Activated T-helper 2 cell treated with anti-CD3 and anti-CD28 coated beads, Interferon-gamma antibody, Interleukin-2, Interleukin-4, amounts not matched to agents 10 μg/mL and 5 μg/mL and 100 μg/mL, durations not matched to agents 14 hours and 24 hours and 36 hours (primary cell): ENCODE measurements around the gene ANXA7. TPM values are rescaled to one million over a fixed set of nuclear protein-coding genes. Genes with fewer than 3 reads are reported as not detected.
"Not testable (repeated sequence)": the region's sequence is repeated elsewhere in the genome, so short reads cannot be mapped to it uniquely, and the experiment has no call there.

ENCODE experiments used
- DNase-seq: peaks from one replicate; pipeline ENCODE4 v3.0.0; 2021; ENCODE audit warnings: low spot score
- H3K27ac Mint-ChIP-seq: one replicate; pipeline ENCODE4 v1.8.0; 2021; ENCODE audit warnings: mixed read lengths
- H3K27me3 Mint-ChIP-seq: one replicate; pipeline ENCODE4 v1.8.0; 2021; ENCODE audit warnings: low read depth, mixed read lengths
- H3K36me3 Mint-ChIP-seq: one replicate; pipeline ENCODE4 v1.8.0; 2021; ENCODE audit warnings: low read depth, mixed read lengths
- H3K4me1 Mint-ChIP-seq: one replicate; pipeline ENCODE4 v1.8.0; 2021; ENCODE audit warnings: low read depth, mixed read lengths
- H3K4me3 Mint-ChIP-seq: one replicate; pipeline ENCODE4 v1.8.0; 2021; ENCODE audit warnings: low read depth, mild to moderate bottlenecking, moderate library complexity, mixed read lengths
- H3K9me3 Mint-ChIP-seq: one replicate; pipeline ENCODE4 v1.8.0; 2021; ENCODE audit warnings: mixed read lengths
- intact Hi-C: fragments of 100-400 bp; cut with micrococcal nuclease; formaldehyde crosslinking; loops from one replicate; pipeline ENCODE4 v1.15.1; 2023
- total RNA-seq: library from RNA; stranded (reverse); gene quantifications from 2 replicates; pipeline ENCODE4 v1.2.3, GENCODE V29; 2022

ANXA7 gene
- total RNA-seq, 1 donor from 2014 or later = 173 TPM

DNA sequence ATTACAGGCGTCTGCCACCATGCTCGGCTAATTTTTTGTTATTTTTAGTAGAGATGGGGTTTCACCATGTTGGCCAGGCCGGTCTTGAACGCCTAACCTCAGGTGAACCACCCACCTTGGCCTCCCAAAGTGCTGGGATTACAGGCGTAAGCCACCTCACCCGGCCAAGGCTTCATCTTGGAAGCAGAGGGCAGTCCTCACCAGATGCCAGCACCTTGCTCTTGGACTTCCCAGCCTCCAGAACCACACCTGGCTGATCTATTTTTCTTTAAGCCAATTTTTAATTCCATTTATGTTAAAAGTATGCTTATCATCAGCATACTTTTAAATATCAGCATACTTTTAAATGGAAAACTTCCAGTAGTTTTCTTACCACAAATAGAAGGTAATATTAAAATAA, 12.2 kb downstream of the ANXA7 start:
- no peak overlapping the region for H3K4me3 Mint-ChIP-seq
- peaks cover 2% of the 10 kb centered on the region for H3K4me1 Mint-ChIP-seq
- H3K27ac Mint-ChIP-seq = no peak overlapping the region
- intact Hi-C loops = no loop called here
- no peak for DNase-seq
- H3K36me3 Mint-ChIP-seq = peaks cover 39% of the 10 kb centered on the region
- H3K27me3 Mint-ChIP-seq = no peaks in the 10 kb centered on the region
- H3K9me3 Mint-ChIP-seq = no peaks in the 10 kb centered on the region

- Mint-ChIP-seq H3K27ac (no peak overlapping the region), H3K27me3 (no peaks in the 10 kb centered on the region), H3K4me3 (no peak overlapping the region), H3K36me3 (peaks cover 57% of the 10 kb centered on the region), H3K4me1 (no peaks in the 10 kb centered on the region), H3K9me3 (no peaks in the 10 kb centered on the region)
- intact Hi-C loops = no loop called here
- no peak for DNase-seq
Observed at GRCh38 chr10:73399063-73399462, 14.8 kb downstream of the ANXA7 start.

- no peaks in the 10 kb centered on the region for H3K9me3 Mint-ChIP-seq
- peaks cover 58% of the 10 kb centered on the region for H3K36me3 Mint-ChIP-seq
- no peak overlapping the region for H3K4me3 Mint-ChIP-seq
- intact Hi-C loops = no loop called here
- no peaks in the 10 kb centered on the region for H3K27me3 Mint-ChIP-seq
- H3K27ac Mint-ChIP-seq = no peak overlapping the region
- no peak for DNase-seq
- no peaks in the 10 kb centered on the region for H3K4me1 Mint-ChIP-seq
Observed at GRCh38 chr10:73398024-73398423, 15.8 kb downstream of the ANXA7 start.

DNA sequence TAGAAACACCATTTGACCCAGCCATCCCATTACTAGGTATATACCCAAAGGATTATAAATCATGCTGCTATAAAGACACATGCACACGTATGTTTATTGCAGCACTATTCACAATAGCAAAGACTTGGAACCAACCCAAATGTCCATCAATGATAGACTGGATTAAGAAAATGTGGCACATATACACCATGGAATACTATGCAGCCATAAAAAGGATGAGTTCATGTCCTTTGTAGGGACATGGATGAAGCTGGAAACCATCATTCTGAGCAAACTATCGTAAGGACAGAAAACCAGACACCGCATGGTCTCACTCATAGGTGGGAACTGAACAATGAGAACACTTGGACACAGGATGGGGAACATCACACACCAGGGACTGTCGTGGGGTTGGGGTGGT, 19.5 kb downstream of the ANXA7 start:
- H3K9me3 Mint-ChIP-seq, H3K27me3 Mint-ChIP-seq, H3K27ac Mint-ChIP-seq, H3K4me3 Mint-ChIP-seq, H3K4me1 Mint-ChIP-seq, DNase-seq, intact Hi-C loops: not testable (repeated sequence)
- H3K36me3 Mint-ChIP-seq = peaks cover 70% of the 10 kb centered on the region

DNA sequence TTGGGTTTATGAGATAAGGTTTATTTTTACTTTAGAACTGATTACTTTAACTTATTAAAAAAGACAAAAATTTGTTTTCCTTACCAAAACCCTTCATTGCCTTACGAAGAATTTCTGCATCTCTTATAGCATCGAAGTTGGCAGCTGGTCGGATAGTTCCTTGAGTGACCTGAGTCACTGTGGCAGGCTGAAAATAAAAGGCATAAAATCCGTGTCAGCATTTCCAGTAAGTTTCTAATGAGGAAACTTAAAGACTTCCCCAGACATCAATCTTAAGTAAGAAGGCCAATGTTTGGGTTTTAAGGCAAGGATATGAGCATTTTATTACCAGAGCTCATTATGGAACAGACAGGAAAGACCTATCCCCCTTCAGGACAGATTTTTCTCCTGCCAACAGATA, 25.6 kb downstream of the ANXA7 start:
- Mint-ChIP-seq H3K9me3 (no peaks in the 10 kb centered on the region), H3K36me3 (peaks cover 69% of the 10 kb centered on the region), H3K4me1 (no peaks in the 10 kb centered on the region), H3K27ac (no peak overlapping the region), H3K4me3 (no peak overlapping the region), H3K27me3 (no peaks in the 10 kb centered on the region)
- intact Hi-C loops = no loop called here
- DNase-seq = no peak

DNA sequence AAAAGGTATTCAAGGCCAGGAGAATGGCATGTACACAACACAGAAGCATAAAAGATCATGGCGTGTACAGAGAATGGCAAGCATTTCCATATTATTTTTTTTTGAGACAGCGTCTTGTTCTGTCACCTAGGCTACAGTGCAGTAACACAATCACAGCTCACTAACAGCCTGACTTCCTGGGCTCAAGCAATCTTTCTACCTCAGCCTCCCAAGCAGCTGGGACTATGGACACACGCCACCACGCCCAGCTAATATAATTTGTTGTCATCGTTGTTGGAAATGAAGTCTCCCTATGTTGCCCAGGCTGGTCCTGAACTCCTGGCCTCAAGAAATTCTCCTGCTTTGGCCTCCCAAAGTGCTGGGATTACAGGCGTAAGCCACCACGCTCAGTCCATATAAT, 27.3 kb downstream of the ANXA7 start:
- peaks cover 74% of the 10 kb centered on the region for H3K36me3 Mint-ChIP-seq
- no peaks in the 10 kb centered on the region for H3K9me3 Mint-ChIP-seq
- intact Hi-C loops = no loop called here
- no peaks in the 10 kb centered on the region for H3K4me1 Mint-ChIP-seq
- H3K4me3 Mint-ChIP-seq = no peak overlapping the region
- no peak overlapping the region for H3K27ac Mint-ChIP-seq
- H3K27me3 Mint-ChIP-seq = no peaks in the 10 kb centered on the region
- no peak for DNase-seq

GRCh38 chr10:73379064-73379748, 34.7 kb downstream of the ANXA7 start:
- peaks cover 82% of the 10 kb centered on the region for H3K36me3 Mint-ChIP-seq
- H3K4me1 Mint-ChIP-seq = peaks cover 12% of the 10 kb centered on the region
- no peak overlapping the region for H3K4me3 Mint-ChIP-seq
- H3K27me3 Mint-ChIP-seq = no peaks in the 10 kb centered on the region
- H3K27ac Mint-ChIP-seq = peak overlapping the region; percentile 81
- no peak for DNase-seq
- intact Hi-C loops = no loop called here
- H3K9me3 Mint-ChIP-seq = no peaks in the 10 kb centered on the region

- no peaks in the 10 kb centered on the region for H3K9me3 Mint-ChIP-seq
- no peak overlapping the region for H3K4me3 Mint-ChIP-seq
- DNase-seq = no peak
- H3K27ac Mint-ChIP-seq = no peak overlapping the region
- H3K27me3 Mint-ChIP-seq = no peaks in the 10 kb centered on the region
- H3K4me1 Mint-ChIP-seq = peaks cover 12% of the 10 kb centered on the region
- intact Hi-C loops = no loop called here
- H3K36me3 Mint-ChIP-seq = peaks cover 76% of the 10 kb centered on the region
Observed at GRCh38 chr10:73376679-73377078, 37.2 kb downstream of the ANXA7 start.

DNA sequence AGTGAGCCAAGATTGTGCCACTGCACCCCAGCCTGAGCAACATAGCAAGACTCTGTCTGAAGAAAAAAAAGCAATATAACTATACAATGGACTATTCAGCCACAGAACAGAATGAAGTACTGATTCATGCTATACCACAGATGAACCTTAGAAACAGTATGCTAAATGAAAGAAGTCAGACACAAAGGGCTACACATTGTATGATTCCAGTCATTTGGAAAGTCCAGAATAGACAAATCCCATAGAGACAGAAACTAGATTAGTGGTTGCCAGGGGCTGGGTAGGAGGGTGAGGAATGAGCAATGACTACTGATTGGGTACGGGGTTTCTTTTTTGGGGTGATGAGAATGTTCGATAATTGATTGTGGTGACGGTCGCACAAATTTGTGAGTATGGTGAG, 45.6 kb downstream of the ANXA7 start:
- intact Hi-C loops = no loop called here
- Mint-ChIP-seq H3K4me3 (no peak overlapping the region), H3K36me3 (peaks cover 52% of the 10 kb centered on the region), H3K4me1 (peaks cover 6% of the 10 kb centered on the region), H3K27ac (no peak overlapping the region), H3K27me3 (no peaks in the 10 kb centered on the region), H3K9me3 (no peaks in the 10 kb centered on the region)
- DNase-seq = no peak

GRCh38 chr10:73366381-73367298, 47.2 kb downstream of the ANXA7 start:
- DNase-seq = no peak
- no peaks in the 10 kb centered on the region for H3K27me3 Mint-ChIP-seq
- peaks cover 60% of the 10 kb centered on the region for H3K36me3 Mint-ChIP-seq
- H3K27ac Mint-ChIP-seq = peak overlapping the region; percentile 17
- peaks cover 5% of the 10 kb centered on the region for H3K9me3 Mint-ChIP-seq
- H3K4me1 Mint-ChIP-seq = peaks cover 6% of the 10 kb centered on the region
- intact Hi-C loops = no loop called here
- H3K4me3 Mint-ChIP-seq = no peak overlapping the region

- intact Hi-C loops = no loop called here
- DNase-seq = no peak
- Mint-ChIP-seq H3K4me1 (peaks cover 7% of the 10 kb centered on the region), H3K4me3 (no peak overlapping the region), H3K36me3 (peaks cover 52% of the 10 kb centered on the region), H3K27me3 (no peaks in the 10 kb centered on the region), H3K27ac (no peak overlapping the region), H3K9me3 (peaks cover 5% of the 10 kb centered on the region)
Observed at GRCh38 chr10:73364964-73365363, 48.9 kb downstream of the ANXA7 start.

- Mint-ChIP-seq H3K36me3 (peaks cover 19% of the 10 kb centered on the region), H3K4me1 (peaks cover 13% of the 10 kb centered on the region), H3K27me3 (peaks cover 8% of the 10 kb centered on the region), H3K4me3 (no peak overlapping the region), H3K27ac (no peak overlapping the region), H3K9me3 (peaks cover 5% of the 10 kb centered on the region)
- no peak for DNase-seq
- intact Hi-C loops = loop anchor here (2.0 to 10.0 kb wide), 3 partner anchors 53 to 285 kb away; partner anchors contain the start of genes MRPS16 and MYOZ1
Observed at GRCh38 chr10:73359492-73359891, 54.4 kb downstream of the ANXA7 start.
